Left cardiac atrium (tissue), 4 donors: ENCODE data around the gene GJA3. TPM values are rescaled to one million over a fixed set of nuclear protein-coding genes. Genes with fewer than 3 reads are reported as not detected.

Experiments used
- ATAC-seq, 2 donors: fragments of 200-7000 bp; cut with Tn5 transposase; one replicate each; pipeline ENCODE4 v1.9.1; 2020; ENCODE audit warnings: mild to moderate bottlenecking in 2 of 2, moderate library complexity in 2 of 2
- DNase-seq: peaks from one replicate; pipeline ENCODE4 v3.0.0-alpha.2; 2020
- intact Hi-C, 2 donors: fragments of 100-400 bp; cut with DNase I; formaldehyde crosslinking; loops; one replicate each; pipeline versions ENCODE4 v1.14.1 to v1.15.1; 2022 to 2023
- total RNA-seq, 2 donors: library from RNA; stranded (reverse); fragmentation: NEBNext Ultra II Directional; extraction: Animal tissue kit (Norgen Biotek cat#: 25700); gene quantifications; one replicate each; pipeline ENCODE4 v1.2.1, GENCODE V29; 2021
- donor health status: DM: no; HTN: yes; CAD: no.
- donor health status: DM: no; HTN: yes; CAD: no; lungs with severe emphysema.
- donor health status: DM: yes; HTN: yes; CAD: no.
- donor health status: Dilated cardiomyopathy.

Gene GJA3
- total RNA-seq, 2 donors from 2014 or later, result 6.2 to 8.0 TPM

DNA sequence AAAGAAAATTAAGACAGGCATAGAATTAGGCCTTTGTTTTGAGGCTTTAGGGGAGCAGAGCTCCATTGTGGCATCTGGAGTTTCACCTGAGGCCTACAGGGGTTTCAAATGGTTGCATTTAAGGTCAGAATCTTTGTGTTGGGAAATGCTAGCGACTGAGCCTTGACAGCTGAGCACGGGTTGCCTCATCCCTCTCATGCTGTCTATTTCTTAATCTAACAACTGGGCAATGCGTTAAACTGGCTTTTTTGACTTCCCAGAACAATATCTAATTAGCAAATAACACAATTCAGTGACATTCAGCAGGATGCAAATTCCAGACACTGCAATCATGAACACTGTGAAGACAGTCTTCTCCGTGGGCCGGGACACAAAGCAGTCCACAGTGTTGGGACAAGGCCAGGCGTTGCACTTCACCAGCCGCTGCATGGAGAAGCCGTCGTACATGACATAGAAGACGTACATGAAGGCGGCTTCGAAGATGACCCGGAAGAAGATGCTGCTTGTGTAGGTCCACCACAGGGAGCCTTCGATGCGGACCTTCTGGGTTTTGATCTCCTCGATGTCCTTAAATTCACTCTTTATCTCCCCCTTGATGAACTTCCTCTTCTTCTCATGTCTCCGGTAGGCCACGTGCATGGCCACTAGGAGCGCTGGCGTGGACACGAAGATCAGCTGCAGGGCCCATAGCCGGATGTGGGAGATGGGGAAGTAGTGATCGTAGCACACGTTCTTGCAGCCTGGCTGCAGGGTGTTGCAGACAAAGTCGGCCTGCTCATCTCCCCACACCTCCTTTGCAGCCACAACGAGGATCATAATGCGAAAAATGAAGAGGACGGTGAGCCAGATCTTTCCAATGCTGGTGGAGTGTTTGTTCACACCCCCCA is 28.1 kb upstream of the GJA3 start:
- ATAC-seq (no peak), DNase-seq (no peak)
- intact Hi-C loops, result no loop called here

- intact Hi-C loops, result no loop called here
- DNase-seq (no peak), ATAC-seq (no peak)
Measured at GRCh38 chr13:20186771-20187170, 25.9 kb upstream of the GJA3 start.

GRCh38 chr13:20185366-20186056 is 24.7 kb upstream of the GJA3 start:
- intact Hi-C loops, result no loop called here
- DNase-seq, result no peak
- no peak for ATAC-seq

DNA sequence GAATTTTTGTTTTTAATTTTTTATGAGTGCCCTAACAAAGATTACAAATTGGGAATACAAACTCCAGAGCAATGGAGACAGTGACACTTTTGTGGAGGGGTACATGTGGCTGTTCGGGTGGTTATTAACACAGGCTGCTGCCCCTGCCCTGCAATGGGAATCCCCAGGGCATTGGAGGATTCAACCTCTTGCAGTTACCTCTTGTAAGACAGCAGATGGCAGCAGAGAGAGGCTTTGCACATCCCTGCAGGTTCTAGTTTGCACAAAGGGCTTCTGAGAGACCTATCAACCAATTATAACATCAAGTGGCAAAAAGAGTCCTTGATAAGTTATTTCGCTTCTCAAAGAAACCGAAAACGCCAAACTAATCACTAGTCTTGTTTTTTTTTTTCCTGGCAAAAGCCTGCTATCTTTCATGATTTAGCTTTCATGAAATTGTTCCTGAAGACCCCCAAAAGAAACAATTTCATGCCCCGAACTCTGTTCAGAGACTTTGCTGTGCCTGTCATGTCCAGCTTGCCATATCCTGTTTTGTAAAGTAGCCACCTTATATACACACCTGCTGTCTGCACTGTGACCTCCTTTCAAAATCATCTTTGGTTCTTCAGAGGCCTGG is 21.5 kb upstream of the GJA3 start:
- ATAC-seq, result peak; percentile 82 to 84
- DNase-seq, result no peak
- intact Hi-C loops, result loop anchor here (5.0 kb wide), 2 partner anchors 305 to 740 kb away; no protein-coding TSS in a partner anchor

DNA sequence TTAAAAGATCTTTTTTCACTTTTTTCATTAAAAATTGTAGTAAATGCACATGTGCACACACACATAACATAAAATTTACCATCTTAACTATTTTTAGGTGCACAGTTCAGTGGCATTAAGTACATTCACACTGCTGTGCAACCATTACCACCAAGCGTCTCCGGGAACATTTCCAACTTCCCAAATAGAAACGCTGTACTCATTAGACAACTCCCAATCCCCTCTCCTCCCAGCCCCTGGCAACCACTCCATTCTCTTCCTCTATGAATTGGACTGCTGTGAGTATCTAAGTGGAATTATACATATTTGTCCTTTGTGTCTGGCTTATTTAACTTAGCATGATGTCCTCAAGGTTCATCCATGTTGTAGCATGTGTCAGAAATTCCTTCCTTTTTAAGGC is 20.3 kb upstream of the GJA3 start:
- ATAC-seq (no peak), DNase-seq (no peak)
- intact Hi-C loops, result loop anchor here (5.0 kb wide), 2 partner anchors 306 to 741 kb away; no protein-coding TSS in a partner anchor

DNA sequence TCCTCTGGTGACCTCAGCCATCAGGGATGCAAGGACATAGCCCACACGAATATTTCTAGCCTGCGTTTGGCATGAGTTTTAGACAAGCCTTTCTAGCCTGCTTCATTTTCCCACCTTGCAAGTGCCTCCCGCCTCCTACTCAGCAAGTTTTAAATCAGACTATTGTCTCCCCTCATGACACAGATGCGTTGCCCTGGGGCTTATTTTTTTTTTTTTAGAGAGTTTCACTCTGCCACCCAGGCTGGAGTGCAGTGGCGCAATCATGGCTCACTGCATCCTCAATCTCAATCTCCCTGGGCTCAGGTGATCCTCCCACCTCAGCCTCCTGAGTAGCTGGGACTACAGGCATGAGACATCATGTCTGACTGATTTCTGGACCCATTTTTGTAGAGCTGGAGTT is 17.3 kb upstream of the GJA3 start:
- intact Hi-C loops, result no loop called here
- no peak for DNase-seq
- no peak for ATAC-seq

- DNase-seq (no peak), ATAC-seq (no peak)
- intact Hi-C loops, result no loop called here
Measured at GRCh38 chr13:20177049-20177831, 16.4 kb upstream of the GJA3 start.

GRCh38 chr13:20175907-20176652 is 15.2 kb upstream of the GJA3 start:
- no peak for DNase-seq
- peak in 1 of 2 donors; percentile 37 for ATAC-seq
- intact Hi-C loops, result no loop called here

DNA sequence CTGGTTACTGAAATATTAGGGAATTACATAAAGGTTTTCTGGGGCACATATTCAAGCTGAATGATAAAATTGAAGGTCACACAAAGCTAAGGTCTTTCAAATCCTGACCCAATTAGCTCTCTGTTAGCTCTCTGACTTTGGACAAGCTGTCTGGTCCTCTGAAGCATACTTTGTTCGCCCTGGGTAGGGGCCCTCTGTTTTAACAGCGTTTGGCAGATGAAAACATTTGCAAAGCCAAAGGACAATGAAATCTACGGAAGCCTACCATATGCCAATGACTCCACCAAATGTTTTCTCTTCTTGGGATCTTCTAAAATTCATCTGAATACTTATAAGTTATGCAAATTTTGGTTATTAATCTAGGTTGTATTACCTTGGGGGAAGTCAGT is 14.5 kb upstream of the GJA3 start:
- intact Hi-C loops, result no loop called here
- ATAC-seq, result no peak
- no peak for DNase-seq

DNA sequence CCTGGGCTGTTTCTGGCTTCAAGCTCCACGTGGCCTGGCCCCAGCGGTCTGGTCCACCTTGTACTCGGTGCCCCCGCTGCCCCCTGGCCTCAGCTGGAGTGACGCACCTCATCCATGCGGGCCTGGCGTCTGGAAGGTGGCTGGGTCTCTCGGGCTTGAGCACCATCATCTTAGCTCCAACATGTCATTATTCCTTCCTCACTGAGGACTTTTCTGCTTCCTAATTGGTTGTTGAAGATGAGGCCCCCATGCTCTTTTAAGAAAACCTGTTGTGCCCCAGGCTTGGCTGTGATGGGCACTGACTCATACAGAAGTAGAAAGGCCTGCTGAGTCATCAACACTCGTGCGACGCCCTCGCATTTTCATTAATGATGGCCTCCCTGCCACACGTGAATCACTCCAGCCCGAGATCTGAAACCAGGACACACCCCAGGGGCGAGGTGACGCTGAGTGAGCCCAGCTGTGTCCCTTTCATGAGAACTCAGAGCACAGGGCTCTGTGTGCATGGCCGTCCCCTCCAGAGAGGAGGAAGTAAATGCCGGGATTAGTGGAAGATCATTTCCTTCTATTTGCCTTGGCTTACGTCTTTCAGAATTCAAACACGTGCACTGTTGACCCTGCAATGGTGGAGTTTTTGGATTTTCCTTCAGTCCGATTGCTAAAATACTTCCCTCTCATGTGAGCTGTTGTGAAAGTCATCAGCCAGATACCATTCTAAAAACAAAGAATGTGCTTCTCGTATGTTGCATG is 14.0 kb upstream of the GJA3 start:
- ATAC-seq, result peak; percentile 81 to 92
- intact Hi-C loops, result no loop called here
- DNase-seq, result peak; percentile 88

DNA sequence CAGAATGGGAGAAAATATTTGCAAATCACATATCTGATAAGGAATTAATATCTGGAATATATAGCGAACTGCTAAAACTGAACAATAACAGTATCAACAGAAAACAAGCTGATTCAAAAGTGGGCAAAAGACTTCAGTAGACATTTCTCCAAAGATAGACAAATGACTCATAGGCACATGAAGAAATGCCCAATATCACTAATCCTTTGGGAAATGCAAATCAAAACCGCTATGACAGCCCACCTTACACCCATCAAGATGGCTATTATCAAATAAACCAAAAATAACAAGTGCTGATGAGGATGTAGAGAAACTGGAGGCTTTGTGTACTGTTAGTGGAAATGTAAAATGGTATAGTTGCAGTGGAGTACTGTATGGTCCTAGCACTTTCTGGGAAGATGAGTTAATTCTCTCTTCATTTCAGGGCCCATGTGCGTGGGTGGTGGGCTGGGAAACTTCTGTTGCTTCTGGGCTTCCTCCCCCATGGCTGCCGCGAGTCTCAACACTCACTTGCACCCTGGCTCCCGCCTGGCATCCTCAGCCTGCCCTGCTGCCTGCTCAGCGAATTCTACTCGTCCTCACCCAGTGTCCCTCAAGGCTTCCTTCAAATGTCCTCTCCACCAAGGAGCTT is 12.4 kb upstream of the GJA3 start:
- DNase-seq, result no peak
- intact Hi-C loops, result no loop called here
- ATAC-seq, result no peak

DNA sequence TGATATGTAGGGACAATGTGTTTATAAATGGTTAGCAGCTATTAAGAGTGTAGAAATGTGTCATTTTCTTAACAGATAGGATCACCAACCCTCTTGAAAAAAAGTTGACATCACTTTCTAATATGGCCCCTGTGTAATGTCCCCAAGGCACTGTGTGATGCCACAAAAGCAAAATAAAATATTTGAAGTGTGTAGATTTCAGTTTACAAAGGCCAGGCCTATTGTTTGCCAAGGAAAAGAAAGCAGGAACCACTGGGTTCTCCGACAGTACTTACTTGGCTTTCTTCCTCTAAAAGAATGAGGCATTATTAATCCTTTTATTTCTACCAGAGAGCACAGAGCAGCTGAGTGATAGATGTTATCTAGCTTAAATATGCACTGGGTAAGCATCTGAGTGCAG is 10.5 kb upstream of the GJA3 start:
- ATAC-seq, result no peak
- DNase-seq, result no peak
- intact Hi-C loops, result no loop called here

GRCh38 chr13:20170921-20171320 is 10.1 kb upstream of the GJA3 start:
- no peak for ATAC-seq
- intact Hi-C loops, result no loop called here
- no peak for DNase-seq

- intact Hi-C loops, result loop anchor here in 1 of 2 donors (10.0 kb wide), 1 partner anchor 104 kb away; no protein-coding TSS in a partner anchor
- ATAC-seq (no peak), DNase-seq (no peak)
Measured at GRCh38 chr13:20168396-20168795, 7.5 kb upstream of the GJA3 start.

DNA sequence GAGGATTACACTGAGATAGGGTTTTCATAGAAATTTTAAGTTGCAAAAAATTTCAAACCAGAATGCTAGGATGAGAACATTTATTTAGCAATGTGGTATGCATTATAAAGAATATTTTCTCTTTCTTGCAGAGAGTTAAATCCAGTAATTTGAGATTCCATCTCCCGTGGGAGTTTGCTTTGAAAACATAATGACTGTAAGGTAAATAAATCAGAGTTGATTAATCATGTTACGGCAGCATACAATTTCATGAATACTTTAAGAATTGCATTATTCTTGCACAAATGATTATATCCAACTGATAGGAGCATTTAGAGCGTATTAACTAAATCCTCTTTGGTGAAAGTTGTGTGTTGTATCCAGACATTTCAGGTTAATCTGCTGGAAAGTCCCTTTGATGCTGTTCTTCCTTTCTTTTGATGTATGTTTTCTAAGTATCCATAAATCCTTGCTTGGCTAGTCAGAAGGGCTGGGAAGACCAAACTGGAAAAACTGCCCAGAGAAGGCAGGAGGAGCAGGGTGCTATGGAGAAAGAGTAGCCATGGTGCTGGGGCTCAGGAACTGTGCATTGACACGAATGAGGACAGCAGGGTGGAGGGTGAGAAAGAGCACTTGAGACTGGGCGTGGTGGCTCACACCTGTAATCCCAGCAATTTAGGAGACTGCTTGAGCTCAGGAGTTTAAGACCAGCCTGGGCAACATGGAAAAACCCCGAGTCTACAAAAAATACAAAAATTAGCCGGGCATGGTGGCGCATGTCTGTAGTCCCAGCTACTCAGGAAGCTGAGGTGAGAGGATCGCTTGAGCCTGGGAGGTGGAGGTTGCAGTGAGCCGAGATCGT is 4.8 kb upstream of the GJA3 start:
- intact Hi-C loops, result loop anchor here in 1 of 2 donors (10.0 kb wide), 1 partner anchor 101 kb away; no protein-coding TSS in a partner anchor
- DNase-seq, result no peak

GRCh38 chr13:20161951-20162300 is 1.1 kb upstream of the GJA3 start:
- intact Hi-C loops, result loop anchor here (2.0 to 10.0 kb wide), 4 partner anchors 35 to 130 kb away; no protein-coding TSS in a partner anchor
- no peak for ATAC-seq
- no peak for DNase-seq

More for the DNA sequence above, 4.8 kb upstream of the GJA3 start:
- no peak for ATAC-seq
